HCT116 (cell line): ENCODE data around the gene TAF3. TPM values are rescaled to one million over a fixed set of nuclear protein-coding genes. Genes with fewer than 3 reads are reported as not detected.
"Not testable (repeated sequence)": the region's sequence is repeated elsewhere in the genome, so short reads cannot be mapped to it uniquely, and the experiment has no call there.

Experiments
- ATAC-seq: fragments of 200-7000 bp; cut with Tn5 transposase; 2 replicates; pipeline ENCODE4 v1.9.1; 2020; ENCODE audit warnings: mild to moderate bottlenecking, moderate library complexity
- BruUV-seq: library from RNA; stranded (reverse); fragments of 400-500 nt; replicated peaks from 2 replicates; lab custom pipeline; 2021; lab: Mats Ljungman, UMichigan
- CTCF ChIA-PET: fragments of 300-600 bp; sonication (Branson Sonifier 250); formaldehyde crosslinking; loops from one replicate; lab custom pipeline; 2021; ENCODE audit warnings: antibody characterized with exemption; lab: Charles Lee
- POLR2A ChIA-PET: fragments of 300-600, 350-600 bp; sonication (Branson Sonifier 250); formaldehyde crosslinking; loops from one replicate; lab custom pipeline; 2021; ENCODE audit warnings: antibody characterized with exemption; lab: Charles Lee
- RAD21 ChIA-PET, 2 experiments: fragments of 300-600 bp; sonication (Branson Sonifier 250); formaldehyde crosslinking; loops; one replicate each; lab custom pipeline; 2023; ENCODE audit warnings: low total read pairs in 2 of 2; ENCODE audit not compliant: uncharacterized antibody in 2 of 2, unreplicated experiment in 2 of 2, low non-redundant PET in 1 of 2; lab: Charles Lee
- DNase-seq: peaks from one replicate; pipeline ENCODE4 v3.0.0-alpha.2; 2010; ENCODE audit warnings: low read depth, low spot score
- H2AFZ ChIP-seq: fragments of 200-600 bp; shearing (Covaris generic), sonication (generic); 2 replicates; pipeline ENCODE4 v1.6.1; 2017; ENCODE audit warnings: low read depth, mixed run types, mixed read lengths, antibody characterized with exemption, low read length; ENCODE audit not compliant: poor library complexity, severe bottlenecking
- H3K27ac ChIP-seq: 2 replicates; pipeline ENCODE4 v1.5.1; 2012; ENCODE audit warnings: low read depth, low read length
- H3K27me3 ChIP-seq: fragments of 200-600 bp; sonication (generic); 2 replicates; pipeline ENCODE4 v1.6.1; 2016; ENCODE audit warnings: mixed run types, low read length, mixed read lengths; ENCODE audit not compliant: insufficient read depth
- H3K36me3 ChIP-seq, 2 experiments: fragments of 200-500 bp in 1 of 2; fragments of 200-600 bp in 1 of 2; sonication (Bioruptor generic) in 1 of 2; sonication (generic) in 1 of 2; 2 replicates each; pipeline versions ENCODE4 v1.5.1 to v1.6.1; 2014 to 2016; ENCODE audit warnings: low read length in 2 of 2, inconsistent platforms in 1 of 2, mixed read lengths in 1 of 2, mixed run types in 1 of 2; ENCODE audit not compliant: insufficient read depth in 2 of 2, control insufficient read depth in 1 of 2
- H3K4me1 ChIP-seq, 2 experiments: fragments of 200-600 bp in 1 of 2; sonication (generic) in 1 of 2; 2 replicates each; pipeline versions ENCODE4 v1.5.1 to v1.6.1; 2012 to 2017; ENCODE audit warnings: low read length in 2 of 2, inconsistent platforms in 1 of 2, mild to moderate bottlenecking in 1 of 2, mixed read lengths in 1 of 2, mixed run types in 1 of 2, moderate library complexity in 1 of 2; ENCODE audit not compliant: insufficient read depth in 2 of 2, control insufficient read depth in 1 of 2
- H3K4me2 ChIP-seq: fragments of 200-600 bp; sonication (generic); 2 replicates; pipeline ENCODE4 v1.6.1; 2017; ENCODE audit warnings: mixed run types, low read length, mixed read lengths
- H3K4me3 ChIP-seq, 2 experiments: fragments of 200-600 bp in 1 of 2; sonication (generic) in 1 of 2; replicated peaks in 1 of 2; 2 replicates each; pipeline ENCODE4 v1.5.1; 2011 to 2016; ENCODE audit warnings: low read length in 2 of 2, control low read depth in 1 of 2, low read depth in 1 of 2, mild to moderate bottlenecking in 1 of 2, mixed read lengths in 1 of 2, mixed run types in 1 of 2
- H3K79me2 ChIP-seq: fragments of 200-600 bp; sonication (generic); 2 replicates; pipeline ENCODE4 v1.6.1; 2017; ENCODE audit warnings: mild to moderate bottlenecking, mixed run types, low read length, moderate library complexity, mixed read lengths; ENCODE audit not compliant: insufficient read depth
- H3K9ac ChIP-seq: fragments of 200-600 bp; sonication (generic); 2 replicates; pipeline ENCODE4 v1.6.1; 2016; ENCODE audit warnings: low read length, mixed read lengths
- H3K9me2 ChIP-seq: fragments of 200-600 bp; sonication (generic), shearing (Covaris generic); 2 replicates; pipeline ENCODE4 v1.6.1; 2017; ENCODE audit warnings: mixed run types, mild to moderate bottlenecking, moderate library complexity; ENCODE audit not compliant: insufficient read depth
- H3K9me3 ChIP-seq, 2 experiments: fragments of 200-500 bp in 1 of 2; fragments of 200-600 bp in 1 of 2; sonication (Bioruptor generic) in 1 of 2; sonication (generic) in 1 of 2; 2 replicates each; pipeline ENCODE4 v1.6.1; 2014 to 2017; ENCODE audit warnings: low read length in 2 of 2, mixed read lengths in 2 of 2, inconsistent platforms in 1 of 2, low read depth in 1 of 2, mild to moderate bottlenecking in 1 of 2, mixed run types in 1 of 2, moderate library complexity in 1 of 2; ENCODE audit not compliant: control insufficient read depth in 1 of 2, insufficient read depth in 1 of 2
- H4K20me1 ChIP-seq: fragments of 200-600 bp; sonication (generic), shearing (Covaris generic); 2 replicates; pipeline ENCODE4 v1.6.1; 2017; ENCODE audit warnings: mixed run types, mild to moderate bottlenecking, moderate library complexity; ENCODE audit not compliant: insufficient read depth
- CBX3 ChIP-seq: IDR thresholded peaks from 2 replicates; pipeline ENCODE4 v1.6.1; 2012; ENCODE audit warnings: low read depth
- CEBPB ChIP-seq: IDR thresholded peaks from 2 replicates; pipeline ENCODE4 v1.6.1; 2012; ENCODE audit warnings: low read depth
- EZH2 ChIP-seq: fragments of 200-600 bp; sonication (generic); IDR thresholded peaks from 2 replicates; pipeline ENCODE4 v1.6.1; 2017; ENCODE audit warnings: antibody characterized with exemption, mixed run types
- EZH2phosphoT487 ChIP-seq: fragments of 200-600 bp; IDR thresholded peaks from 2 replicates; pipeline ENCODE4 v1.6.1; 2018; ENCODE audit warnings: antibody characterized with exemption, borderline replicate concordance
- FOSL1 ChIP-seq: IDR thresholded peaks from 2 replicates; pipeline ENCODE4 v1.6.1; 2012; ENCODE audit warnings: low read depth
- JUND ChIP-seq: IDR thresholded peaks from 2 replicates; pipeline ENCODE4 v1.6.1; 2012
- MAX ChIP-seq: IDR thresholded peaks from 2 replicates; pipeline ENCODE4 v1.6.1; 2012
- POLR2A ChIP-seq: IDR thresholded peaks from 2 replicates; pipeline ENCODE4 v1.7.0; 2011; ENCODE audit warnings: borderline replicate concordance; ENCODE audit not compliant: insufficient read depth, insufficient read length; ENCODE audit errors: extremely low read depth
- RAD21 ChIP-seq: IDR thresholded peaks from 2 replicates; pipeline ENCODE4 v1.6.1; 2012; ENCODE audit warnings: low read depth, mild to moderate bottlenecking
- REST ChIP-seq: IDR thresholded peaks from 2 replicates; pipeline ENCODE4 v1.6.1; 2012; ENCODE audit warnings: low read depth
- SIN3A ChIP-seq: IDR thresholded peaks from 2 replicates; pipeline ENCODE4 v1.6.1; 2012; ENCODE audit warnings: low read depth
- SP1 ChIP-seq: IDR thresholded peaks from 2 replicates; pipeline ENCODE4 v1.6.1; 2012; ENCODE audit warnings: low read depth
- SRF ChIP-seq: IDR thresholded peaks from 2 replicates; pipeline ENCODE4 v1.6.1; 2012; ENCODE audit warnings: low read depth
- TCF7L2 ChIP-seq: IDR thresholded peaks from 2 replicates; pipeline ENCODE4 v1.7.0; 2011; ENCODE audit warnings: borderline replicate concordance, inconsistent platforms; ENCODE audit not compliant: insufficient read depth, insufficient read length; ENCODE audit errors: extremely low read depth
- YY1 ChIP-seq: IDR thresholded peaks from 2 replicates; pipeline ENCODE4 v1.6.1; 2011; ENCODE audit warnings: low read length, low read depth, moderate library complexity, mild to moderate bottlenecking; ENCODE audit not compliant: insufficient replicate concordance; ENCODE audit errors: extremely low read depth
- ZFX ChIP-seq: fragments of 450-650 bp; IDR thresholded peaks from 2 replicates; pipeline ENCODE4 v1.6.1; 2017
- ZNF274 ChIP-seq: fragments of 200-500 bp; sonication (Bioruptor generic); IDR thresholded peaks from 2 replicates; pipeline ENCODE4 v1.6.1; 2014; ENCODE audit warnings: mild to moderate bottlenecking, low read depth, low read length, inconsistent platforms
- intact Hi-C: fragments of 100-400 bp; cut with micrococcal nuclease; formaldehyde crosslinking; loops from 2 replicates; pipeline ENCODE4 v1.10.0; 2022
- total RNA-seq: library from RNA; stranded (reverse); gene quantifications from one replicate; pipeline ENCODE4 v1.2.1, GENCODE V29; 2021; ENCODE audit not compliant: unreplicated experiment
- TF ChIP-seq, protein P1 (sequence below): IDR thresholded peaks from 2 replicates; pipeline ENCODE4 v1.6.1; 2011; ENCODE audit warnings: mild to moderate bottlenecking, low read length, moderate library complexity; ENCODE audit not compliant: insufficient replicate concordance; ENCODE audit errors: extremely low read depth

The TAF3 gene
- total RNA-seq, 1 experiment from 2014 or later = 8.0 TPM

DNA sequence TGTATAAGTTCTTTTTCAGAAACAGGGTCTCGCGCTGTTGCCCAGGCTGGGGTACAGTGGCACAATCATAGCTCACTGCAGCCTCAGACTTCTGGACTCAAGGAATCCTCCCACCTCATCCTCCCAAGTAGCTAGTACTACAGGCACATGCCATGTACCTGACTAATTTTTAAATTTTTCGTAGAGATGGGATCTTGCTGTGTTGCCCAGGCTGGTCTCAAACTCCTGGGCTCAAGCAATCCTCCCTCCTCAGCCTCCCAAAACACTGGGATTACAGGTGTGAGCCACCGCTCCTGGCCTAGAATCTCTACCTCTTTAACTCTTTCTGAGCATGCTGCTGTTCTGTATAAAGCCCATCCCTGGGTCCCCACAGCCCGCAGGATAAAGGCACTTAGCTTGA lies 212.9 kb downstream of the TAF3 start:
- ATAC-seq, H3K36me3 ChIP-seq, CTCF ChIA-PET, H2AFZ ChIP-seq, H3K4me2 ChIP-seq, intact Hi-C loops, BruUV-seq, H3K27me3 ChIP-seq, H3K79me2 ChIP-seq, H3K27ac ChIP-seq, H3K9ac ChIP-seq, H3K9me2 ChIP-seq, POLR2A ChIA-PET, H3K9me3 ChIP-seq, H3K4me3 ChIP-seq, DNase-seq, RAD21 ChIA-PET, H4K20me1 ChIP-seq, H3K4me1 ChIP-seq: not testable (repeated sequence)

GRCh38 chr10:8032558-8032957 lies 214.3 kb downstream of the TAF3 start:
- ChIA-PET POLR2A (no interaction called here), RAD21 (no interaction called here), CTCF (no interaction called here)
- Histone ChIP-seq H3K36me3 (no peaks in the 10 kb centered on the region), H3K4me2 (no peak overlapping the region), H3K9me2 (no peaks in the 10 kb centered on the region), H3K79me2 (no peaks in the 10 kb centered on the region), H3K9ac (no peak overlapping the region), H3K9me3 (no peaks in the 10 kb centered on the region), H3K4me3 (no peak overlapping the region), H4K20me1 (no peaks in the 10 kb centered on the region), H2AFZ (no peak overlapping the region), H3K4me1 (no peaks in the 10 kb centered on the region), H3K27me3 (no peaks in the 10 kb centered on the region), H3K27ac (no peak overlapping the region)
- intact Hi-C loops = no loop called here
- BruUV-seq = no TSS peak
- no peak for ATAC-seq
- no peak for DNase-seq
- no peak for TF ChIP-seq JUND
- no peak for TF ChIP-seq ZNF274
- TF ChIP-seq TCF7L2 = no peak
- TF ChIP-seq REST = no peak
- no peak for TF ChIP-seq SP1
- TF ChIP-seq MAX = no peak
- TF ChIP-seq EZH2 = no peak
- TF ChIP-seq EZH2phosphoT487 = no peak
- TF ChIP-seq ZFX = no peak
- TF ChIP-seq CBX3 = no peak
- TF ChIP-seq SRF = no peak
- no peak for TF ChIP-seq POLR2A
- no peak for TF ChIP-seq RAD21
- TF ChIP-seq, protein P1, sequence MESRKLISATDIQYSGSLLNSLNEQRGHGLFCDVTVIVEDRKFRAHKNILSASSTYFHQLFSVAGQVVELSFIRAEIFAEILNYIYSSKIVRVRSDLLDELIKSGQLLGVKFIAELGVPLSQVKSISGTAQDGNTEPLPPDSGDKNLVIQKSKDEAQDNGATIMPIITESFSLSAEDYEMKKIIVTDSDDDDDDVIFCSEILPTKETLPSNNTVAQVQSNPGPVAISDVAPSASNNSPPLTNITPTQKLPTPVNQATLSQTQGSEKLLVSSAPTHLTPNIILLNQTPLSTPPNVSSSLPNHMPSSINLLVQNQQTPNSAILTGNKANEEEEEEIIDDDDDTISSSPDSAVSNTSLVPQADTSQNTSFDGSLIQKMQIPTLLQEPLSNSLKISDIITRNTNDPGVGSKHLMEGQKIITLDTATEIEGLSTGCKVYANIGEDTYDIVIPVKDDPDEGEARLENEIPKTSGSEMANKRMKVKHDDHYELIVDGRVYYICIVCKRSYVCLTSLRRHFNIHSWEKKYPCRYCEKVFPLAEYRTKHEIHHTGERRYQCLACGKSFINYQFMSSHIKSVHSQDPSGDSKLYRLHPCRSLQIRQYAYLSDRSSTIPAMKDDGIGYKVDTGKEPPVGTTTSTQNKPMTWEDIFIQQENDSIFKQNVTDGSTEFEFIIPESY = no peak
- no peak for TF ChIP-seq YY1
- no peak for TF ChIP-seq FOSL1
- TF ChIP-seq CEBPB = no peak
- TF ChIP-seq SIN3A = no peak
